COLO829 (cell line): ENCODE measurements around the gene BEAN1.

Experiments used
- DNase-seq: peaks from one replicate; pipeline ENCODE4 v3.0.0; 2012; ENCODE audit warnings: low spot score

BEAN1 gene

DNA sequence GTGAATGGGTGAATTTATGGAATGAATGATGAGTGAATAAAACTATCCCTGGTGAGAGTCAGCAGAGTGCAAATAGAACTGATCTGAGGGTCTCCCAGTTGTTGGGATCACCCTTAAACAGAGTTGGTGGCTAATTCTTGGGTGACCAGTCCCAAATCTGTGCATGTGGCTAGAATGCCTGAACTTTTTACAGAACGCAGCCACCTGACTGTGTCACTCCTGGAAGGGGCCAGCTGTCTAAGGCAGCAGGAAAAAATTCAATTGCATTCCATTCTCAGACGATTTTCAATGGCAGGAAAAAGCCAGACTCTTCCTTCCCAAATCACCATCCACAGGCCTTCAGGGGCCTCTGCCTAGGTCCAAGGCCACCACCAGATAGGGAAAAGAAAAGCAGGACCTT lies 43.5 kb downstream of the BEAN1 start:
- DNase-seq: no peak

DNA sequence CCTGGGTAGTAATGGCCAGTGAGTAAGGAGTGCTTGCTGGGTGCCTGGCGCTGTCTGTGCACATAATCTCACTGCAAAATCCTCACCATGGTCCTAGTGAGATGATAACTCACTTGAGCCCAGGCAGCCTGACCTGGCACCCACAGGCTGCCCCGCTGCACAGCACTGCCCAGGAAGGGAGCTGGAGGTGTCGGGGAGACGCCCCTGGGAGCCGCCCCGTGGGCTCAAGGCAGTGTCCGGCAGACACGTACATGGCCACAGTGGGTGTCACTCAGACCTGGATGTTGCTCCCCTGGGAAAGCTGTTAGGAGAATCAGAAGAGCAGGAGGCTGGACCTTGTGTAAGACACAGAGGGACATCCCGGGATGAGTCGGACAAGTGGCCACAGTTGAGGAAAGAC lies 44.2 kb downstream of the BEAN1 start:
- no peak for DNase-seq

DNA sequence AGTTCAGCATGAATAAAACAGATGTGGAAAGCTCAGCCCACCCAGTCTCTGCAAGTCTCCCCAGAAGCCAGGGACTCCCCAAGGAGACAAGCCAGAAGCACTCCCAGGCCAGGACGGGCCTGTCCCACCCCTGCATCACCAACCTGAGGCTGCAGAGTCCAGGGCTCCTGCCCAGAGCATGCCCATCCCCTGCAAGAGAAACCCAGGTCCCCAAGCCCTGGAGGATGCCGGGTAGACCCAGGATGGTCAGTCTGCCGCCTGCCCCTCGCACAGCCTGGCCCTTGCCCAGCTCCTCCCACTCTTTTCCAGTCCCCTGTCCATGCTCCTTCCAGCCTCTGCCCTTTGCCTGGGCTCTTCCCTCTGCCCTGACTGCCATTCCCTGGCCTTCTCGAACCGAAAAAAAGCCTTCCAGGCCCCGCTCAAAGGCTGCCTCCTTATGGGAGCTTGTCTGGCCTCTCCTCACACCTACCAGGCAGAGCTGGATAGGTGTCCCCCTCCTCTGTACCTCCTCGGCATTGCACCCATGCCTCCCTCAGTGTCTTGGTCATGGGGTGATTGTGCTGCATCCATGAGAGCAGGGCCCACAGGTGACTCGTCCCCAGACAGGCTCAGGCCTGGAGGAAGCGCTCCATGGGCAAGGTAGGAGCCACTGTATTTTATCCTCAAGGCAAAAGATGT lies 44.8 kb downstream of the BEAN1 start:
- DNase-seq: no peak

DNA sequence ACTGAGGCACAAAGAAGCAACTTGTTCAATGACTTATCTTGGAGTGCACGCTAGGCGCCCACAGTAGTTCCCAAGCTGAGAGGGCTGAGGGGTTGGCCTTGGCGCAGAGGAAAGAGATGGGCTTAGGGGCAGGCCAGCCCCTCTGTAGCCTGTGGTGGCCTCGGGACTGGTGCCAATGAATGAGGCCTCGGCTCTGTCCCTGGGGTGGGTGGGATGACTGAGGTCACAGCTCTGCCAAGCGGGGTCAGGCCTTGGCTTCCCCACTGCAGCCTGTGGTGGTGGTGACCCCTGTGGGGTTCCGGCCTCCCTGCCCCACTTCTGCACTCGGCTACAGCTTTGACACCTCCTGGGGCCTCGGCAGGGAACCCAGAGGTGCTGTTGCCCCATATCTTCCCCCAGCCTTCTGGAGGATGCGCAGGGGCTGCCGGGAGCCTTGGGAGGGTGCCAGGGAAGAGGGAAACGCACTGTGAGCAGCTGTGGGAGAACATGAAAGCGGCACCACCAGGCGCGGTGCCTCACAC lies 46.0 kb downstream of the BEAN1 start:
- no peak for DNase-seq

DNA sequence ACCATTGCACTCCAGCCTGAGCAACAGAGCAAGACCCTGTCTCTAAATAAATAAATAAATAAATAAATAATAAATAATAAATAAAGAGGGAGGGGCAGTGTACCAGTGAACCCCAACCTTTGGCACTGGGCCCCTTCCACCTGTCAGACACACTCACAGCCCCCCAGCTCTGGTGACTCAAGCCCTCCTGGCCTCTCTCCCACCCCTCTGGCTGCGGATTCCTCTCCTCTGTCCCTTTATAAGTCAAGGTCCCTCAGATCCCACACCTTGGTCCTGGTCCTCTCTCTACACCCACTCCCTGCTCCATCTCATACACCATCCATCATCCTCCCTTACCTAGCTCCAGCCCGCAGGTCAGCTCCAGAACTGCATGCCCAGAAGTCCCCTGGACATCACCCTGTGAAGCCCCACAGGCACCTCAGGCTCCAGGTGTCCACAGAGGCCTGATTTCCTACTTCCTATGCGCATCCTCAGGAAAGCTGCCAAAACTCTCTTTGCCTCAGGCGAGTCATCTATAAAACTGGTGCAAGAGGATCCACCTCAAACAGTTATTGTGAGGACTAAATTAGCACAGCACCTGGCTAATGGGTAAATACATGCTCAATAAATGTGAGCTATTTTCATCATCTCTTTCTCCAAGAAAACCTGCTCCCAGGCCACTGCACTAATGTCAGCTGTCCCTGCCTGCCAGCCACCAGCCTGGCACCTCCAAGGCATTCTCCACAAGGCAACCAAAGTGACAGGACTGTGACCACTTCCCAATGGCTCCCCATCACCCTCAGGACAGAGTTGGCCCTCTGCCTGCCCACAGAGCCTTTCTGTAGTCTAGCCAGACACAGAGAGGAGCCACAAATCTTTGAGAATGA lies 46.8 kb downstream of the BEAN1 start:
- no peak for DNase-seq

DNA sequence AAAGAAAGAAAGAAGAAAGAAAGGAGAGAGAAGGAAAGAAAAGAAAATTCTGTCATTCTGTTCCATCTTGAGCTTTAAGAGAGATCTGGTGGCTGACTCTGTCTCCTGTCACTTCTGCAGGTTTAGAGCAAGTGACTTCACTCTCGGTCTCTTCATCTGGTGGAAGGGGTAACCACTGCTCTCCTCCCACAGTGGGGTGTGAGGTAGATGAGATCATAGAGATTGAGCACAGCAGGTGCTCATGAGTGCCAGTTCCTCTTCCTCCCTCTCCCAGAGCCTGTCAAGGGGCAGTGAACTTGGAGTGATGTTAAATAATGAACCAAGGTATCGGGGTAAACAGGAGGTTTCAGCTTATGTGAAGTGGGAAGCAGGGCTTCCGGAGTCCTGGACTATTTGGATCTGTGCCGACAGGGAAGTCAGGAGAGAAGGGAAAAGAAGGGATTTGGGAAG lies 47.7 kb downstream of the BEAN1 start:
- DNase-seq: no peak

DNA sequence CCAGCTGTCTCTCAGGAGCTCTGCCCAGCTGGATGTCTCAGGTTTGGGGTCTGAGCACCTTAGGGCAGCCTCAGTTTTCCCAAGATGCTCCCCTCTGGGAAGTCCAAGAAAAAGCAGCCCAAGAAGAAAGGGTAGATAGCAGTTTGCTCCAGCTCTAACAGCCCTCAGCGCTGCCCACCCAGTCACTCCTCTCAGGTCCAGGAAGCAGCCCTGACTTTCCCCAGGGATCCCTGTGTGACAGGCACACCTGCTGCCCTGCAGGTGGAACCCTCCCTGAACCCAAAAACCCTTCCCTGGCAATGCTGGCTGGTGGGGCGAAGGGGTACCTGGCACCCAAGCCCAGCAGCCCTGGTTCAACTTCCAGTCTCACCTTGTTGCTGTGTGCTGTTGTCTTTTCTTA lies 48.1 kb downstream of the BEAN1 start:
- no peak for DNase-seq

DNA sequence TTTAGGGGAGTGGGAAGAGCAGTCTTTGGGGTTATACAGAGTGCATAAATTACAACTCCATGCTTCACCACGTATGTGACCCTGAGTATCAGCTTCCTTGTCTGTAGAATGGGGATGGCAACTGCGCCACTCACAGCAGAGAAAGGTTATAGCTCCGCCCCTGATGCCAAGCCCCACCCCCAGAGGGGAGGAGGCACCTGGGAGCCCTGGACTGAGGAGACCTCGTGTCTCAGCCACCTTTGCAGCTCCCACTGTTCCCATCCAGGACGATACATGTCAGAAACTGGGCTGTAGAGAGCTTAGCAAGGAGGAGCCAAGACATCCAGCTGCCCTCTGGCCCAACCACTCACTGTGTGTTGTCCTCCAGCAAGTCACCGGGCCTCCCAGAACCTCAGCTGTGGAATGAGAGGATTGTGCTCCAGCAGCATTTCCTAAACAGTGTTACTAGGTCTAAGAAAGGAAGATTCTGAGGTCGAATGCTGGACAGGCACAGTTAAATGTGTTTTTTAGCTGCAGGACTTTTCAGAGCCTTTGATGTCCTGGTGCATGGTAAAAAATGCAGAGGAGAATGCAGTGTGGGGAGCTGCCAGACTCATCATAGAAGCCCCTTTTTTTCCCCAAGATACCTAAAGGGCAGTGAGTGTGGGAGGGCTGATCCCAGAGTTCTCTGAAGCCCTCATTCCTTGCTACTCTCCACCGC lies 49.4 kb downstream of the BEAN1 start:
- no peak for DNase-seq

DNA sequence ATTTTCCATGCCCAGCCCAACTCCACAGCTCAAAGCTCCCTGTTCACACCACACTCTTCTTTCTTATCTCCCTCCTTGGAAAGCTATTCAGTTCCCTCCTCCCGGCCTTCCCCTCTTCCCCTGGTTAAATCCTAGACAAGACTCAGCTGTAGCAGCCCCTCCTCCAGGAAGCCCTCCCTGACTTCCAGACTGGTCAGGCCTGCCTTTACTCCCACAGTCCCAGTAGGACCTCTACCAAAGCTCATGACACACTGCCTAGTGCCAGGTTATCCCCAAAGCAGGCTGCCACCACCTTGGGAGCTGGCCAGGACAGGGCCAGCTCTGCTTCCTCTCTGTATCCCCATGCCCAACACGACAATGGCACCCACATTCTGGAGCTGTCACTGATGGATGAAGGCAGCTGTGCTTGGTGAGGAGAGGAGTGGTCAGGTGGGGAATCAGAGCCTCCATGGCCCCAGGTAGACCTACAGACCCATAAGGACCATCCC lies 50.0 kb downstream of the BEAN1 start:
- no peak for DNase-seq

DNA sequence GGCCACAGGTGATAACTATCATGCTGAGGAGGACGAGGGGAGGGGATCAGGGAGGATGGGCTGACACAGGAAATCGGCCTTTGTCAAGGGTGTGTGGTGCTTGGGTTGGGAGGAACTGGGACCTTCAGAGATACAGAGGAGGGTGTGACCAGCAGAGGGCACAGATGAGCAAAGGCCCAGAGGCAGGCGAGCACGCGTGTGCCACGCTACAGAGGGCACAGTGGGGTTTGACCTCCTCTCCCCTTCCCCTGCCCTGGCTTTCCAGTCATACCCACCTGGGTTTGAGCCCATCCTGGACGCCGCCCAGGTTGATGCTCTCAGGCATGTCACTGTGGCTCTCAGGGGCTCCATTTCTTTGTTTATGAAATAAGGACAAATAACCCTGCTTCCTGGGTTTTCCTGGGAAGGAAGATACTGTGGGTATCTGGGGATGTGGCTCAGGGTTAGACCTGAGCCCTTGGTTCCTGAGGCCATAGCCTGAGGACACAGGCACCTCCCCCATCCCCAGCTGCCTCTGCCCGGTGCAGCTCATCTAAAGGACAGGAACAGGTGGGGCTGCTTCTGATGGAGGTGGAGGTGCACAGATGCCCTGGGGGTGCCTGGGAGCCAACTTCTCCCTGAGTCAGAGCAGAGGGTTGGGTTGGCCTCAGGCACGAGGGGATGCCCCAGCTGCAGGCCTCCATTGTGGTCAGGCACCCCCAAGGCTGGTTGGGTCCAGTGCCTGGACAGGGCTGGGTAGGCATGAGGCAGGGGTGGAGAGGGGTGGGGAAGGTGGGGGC lies 51.8 kb downstream of the BEAN1 start:
- DNase-seq: peak; percentile 26

DNA sequence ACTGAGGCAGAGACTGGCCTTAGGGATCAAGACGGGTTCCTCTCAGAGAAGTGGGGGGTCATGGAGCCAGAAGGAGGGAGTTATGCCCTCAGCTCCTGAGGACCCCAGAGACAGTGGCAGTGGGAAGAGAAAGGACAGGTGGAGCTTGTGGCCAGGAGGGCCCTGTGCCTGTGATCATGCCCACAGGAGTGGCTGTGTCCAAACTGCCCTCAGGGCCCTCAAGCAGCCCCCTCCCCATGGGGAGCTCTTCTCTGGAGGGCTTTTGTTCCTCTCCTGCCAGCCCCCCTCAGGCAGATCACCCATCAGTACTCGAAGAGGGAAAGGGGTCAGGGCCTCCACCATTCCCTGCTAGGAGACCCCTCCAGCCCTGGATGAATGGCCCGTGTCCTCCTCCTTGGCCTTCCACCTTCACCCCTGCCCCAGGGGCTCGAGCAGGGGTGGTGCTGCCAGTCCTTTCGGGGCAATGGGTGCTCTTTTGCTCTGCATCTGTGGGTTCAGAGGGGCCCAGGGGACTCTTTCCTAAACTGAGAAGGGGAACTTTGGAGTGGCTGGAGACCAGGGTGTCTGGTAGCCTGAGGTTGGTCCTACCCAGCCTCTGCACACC lies 52.7 kb downstream of the BEAN1 start:
- DNase-seq: no peak

DNA sequence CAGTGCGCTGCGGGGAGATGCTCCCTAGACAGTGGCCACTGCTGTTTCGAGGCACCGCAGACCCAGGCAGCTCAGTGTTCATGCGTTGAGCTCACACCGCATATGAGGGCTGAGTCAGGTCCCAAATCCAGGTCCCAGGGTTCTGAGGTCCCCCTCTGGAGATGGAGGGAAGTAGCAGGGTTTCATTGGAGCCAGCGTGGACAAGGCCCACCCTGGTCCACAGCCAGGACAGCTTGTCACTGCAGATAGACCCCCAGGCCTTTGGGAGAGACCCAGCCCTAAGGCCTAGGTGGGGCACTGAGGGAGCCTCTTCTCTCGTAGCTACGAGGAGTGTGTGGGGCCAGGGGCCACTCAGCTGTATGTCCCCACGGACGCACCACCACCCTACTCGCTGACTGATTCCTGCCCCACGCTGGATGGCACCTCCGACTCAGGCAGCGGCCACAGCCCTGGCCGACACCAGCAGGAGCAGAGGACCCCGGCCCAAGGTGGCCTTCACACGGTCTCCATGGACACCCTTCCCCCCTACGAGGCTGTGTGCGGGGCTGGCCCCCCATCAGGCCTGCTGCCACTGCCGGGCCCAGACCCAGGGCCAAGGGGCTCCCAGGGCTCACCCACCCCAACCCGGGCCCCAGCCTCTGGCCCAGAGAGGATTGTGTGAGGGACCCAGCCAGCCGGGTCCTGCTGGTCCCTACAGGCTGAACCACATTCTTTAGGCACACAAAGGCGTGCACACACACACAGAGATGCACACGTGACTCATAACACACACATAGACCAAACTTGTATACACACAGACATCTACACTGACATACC lies 53.4 kb downstream of the BEAN1 start:
- DNase-seq: no peak

DNA sequence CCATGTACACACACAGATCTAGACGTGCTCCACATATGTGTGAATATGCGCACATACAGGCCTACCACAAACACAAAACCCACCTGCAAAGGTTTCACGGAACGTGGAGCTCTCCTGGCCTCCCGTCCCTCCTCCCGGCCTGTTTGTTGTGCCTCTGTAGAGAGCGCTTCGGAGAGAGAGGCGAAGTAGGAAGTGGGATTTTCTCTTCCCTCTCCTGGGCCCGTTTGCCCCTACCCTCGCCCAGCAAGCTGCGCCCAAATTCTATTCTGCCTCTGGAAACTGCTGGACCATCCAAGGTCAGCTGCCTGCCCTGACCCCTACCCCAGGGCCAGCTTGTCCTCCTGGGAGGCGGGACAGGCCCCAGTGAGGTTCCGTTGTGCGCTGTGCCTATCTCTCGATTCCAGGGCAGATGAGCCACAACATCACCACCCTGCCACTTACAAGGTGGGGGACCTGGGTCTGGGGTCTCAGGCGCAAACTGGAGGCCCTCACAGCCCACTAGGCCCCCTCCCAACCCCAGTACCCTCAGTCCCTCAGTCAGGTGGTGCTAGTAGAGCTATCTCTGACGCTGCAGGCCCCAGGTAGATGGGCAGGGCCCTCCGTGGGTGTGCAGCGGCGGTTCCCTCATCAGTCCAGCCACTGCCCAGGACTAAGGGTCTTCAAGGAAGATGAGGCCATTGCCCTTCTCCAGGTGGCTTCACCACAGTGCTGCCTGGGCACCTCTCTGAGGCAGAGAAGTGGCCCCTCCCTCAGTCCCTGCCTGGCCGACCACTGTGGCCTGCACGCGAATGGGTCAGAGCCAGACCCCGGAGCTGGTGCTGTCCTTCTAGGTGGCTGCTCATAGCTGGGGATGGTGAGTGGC lies 54.2 kb downstream of the BEAN1 start:
- DNase-seq: no peak

DNA sequence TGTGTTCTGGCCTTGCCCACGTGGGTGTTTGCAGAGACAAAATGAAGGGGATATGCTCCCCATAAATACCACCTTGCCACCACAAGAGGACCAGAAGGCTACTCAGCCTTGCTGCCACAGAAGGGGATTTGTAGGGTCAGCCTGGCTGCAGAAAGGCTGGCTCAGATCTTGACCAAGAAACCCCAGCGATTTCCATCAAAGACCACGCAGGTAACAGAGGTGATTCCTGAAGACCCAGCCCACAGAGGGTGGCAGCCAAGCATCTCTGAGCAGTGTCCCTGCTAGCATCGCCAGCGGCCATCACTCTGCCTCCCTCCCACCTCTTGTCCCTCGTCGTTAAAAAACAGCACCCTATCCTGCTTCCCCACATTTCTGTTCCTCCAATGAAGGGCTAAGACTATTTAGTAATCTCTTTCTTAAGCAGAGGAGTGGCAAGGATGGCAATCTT lies 54.9 kb downstream of the BEAN1 start:
- no peak for DNase-seq

DNA sequence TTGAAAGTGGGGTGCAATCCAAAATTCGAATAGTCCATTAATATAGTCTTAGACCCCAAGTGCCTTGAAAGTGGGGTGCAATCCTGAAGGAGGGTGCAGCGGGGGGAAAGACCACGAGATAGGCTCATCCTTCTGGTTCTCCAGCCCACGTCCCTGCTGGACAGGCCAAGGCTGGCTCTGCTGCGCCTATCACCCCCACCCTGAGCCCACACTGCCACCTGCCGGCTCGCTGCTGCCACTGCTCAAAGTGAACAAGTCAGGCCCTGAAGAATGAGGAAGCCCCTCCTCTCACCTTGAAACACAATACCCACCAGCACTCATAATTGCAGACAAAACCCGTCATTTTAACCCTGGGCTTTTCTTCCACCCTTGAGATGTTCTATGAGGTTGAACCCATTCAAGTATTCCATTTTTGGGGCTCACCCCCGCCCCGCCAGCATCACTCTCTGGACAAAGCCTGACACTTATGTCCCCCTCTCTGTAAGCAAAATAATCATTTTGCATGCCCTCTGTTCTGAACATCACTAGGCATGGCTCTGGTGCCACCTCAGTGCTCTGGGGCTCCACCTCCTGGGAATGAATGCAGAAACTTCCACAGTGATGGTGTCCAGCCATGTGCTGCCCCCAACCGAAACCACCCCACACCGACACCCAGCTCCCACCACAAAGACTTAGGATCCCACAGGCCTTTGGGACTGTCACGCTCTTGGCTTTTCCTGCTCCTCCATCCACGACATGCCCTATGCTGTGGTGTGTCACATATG lies 56.8 kb downstream of the BEAN1 start:
- DNase-seq: peak; percentile 57

DNA sequence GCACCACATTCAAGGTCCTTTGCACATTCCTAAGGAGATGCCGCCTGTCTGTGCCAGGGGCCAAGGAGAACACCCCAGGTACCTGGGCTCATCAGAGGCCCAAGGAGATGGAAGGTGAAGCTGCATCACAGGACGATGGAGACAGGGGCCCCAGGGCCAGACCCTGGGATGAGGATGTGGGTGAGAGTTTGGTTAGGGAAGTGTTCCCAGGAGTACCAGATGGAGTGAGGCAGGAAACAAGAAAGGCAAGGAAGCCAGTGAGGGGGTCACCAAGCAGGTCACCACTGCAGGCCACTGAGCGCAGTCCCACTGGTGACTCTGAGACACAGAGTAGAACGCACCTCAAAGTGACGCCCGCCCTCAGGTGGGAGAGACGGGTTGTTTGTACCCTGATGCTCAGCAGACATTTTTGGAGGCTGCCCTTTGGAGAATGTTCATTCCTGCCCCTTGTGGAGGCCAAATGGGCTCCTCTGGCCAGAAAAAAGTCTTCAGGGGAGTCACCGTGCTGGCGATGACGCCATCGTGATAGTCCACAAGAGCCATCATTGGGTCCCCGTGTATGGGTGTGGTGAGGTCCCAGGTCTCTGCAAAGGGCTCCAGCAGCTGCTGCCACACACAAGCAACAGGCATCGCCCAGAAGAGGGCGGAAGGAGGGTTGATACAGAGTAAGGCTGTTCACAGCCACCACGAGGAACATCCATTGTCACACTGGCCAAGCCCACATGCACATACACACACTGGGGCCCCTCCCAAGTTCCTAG lies 57.5 kb downstream of the BEAN1 start:
- no peak for DNase-seq

DNA sequence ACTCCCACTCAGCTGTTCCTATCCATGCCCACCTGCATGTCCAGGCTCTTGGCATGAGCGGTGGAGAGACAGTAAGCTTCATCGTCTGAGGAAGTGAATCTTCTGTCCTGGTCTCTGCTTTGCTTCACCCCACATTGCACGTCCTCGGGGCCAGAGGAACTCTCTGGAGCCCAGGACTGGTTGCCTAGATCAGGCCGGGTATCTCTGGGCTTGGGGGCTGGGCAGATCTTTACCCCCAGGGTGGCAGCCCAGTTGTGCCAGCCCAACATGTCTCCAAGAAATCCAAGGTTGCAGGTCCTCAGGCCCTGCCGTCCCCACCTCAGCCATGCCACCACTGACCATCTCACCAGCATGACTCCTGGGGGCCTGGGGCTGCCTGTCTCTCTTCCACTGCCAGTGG lies 58.3 kb downstream of the BEAN1 start:
- no peak for DNase-seq
